Naive thymus-derived CD4-positive, alpha-beta T cell (primary cell): ENCODE measurements around the gene GLIS1. TPM values are rescaled to one million over a fixed set of nuclear protein-coding genes. Genes with fewer than 3 reads are reported as not detected.
A peak's percentile ranks its signal among the peaks of the same experiment; 100 is the strongest.

Source experiments
- ATAC-seq: fragments of 150-1000 bp; cut with Tn5 transposase; 2 replicates; pipeline ENCODE4 v1.10.0; 2021; ENCODE audit warnings: mild to moderate bottlenecking, moderate library complexity
- CTCF ChIA-PET: fragments of 350-600 bp; sonication (Branson Sonifier 250); formaldehyde crosslinking; loops from one replicate; lab custom pipeline; 2021; ENCODE audit warnings: antibody characterized with exemption; lab: Charles Lee
- POLR2A ChIA-PET: fragments of 350-600 bp; sonication (Branson Sonifier 250); formaldehyde crosslinking; loops from one replicate; lab custom pipeline; 2021; ENCODE audit warnings: antibody characterized with exemption, inconsistent platforms; lab: Charles Lee
- DNase-seq, 9 donors: peaks; one replicate each; pipeline versions ENCODE4 v3.0.0 to v3.0.0-alpha.2; 2020 to 2022; ENCODE audit warnings: mixed read lengths in 1 of 9
- H3K27ac ChIP-seq: one replicate; pipeline ENCODE4 v1.7.0; 2013; ENCODE audit warnings: mild to moderate bottlenecking, low read depth, low read length, moderate library complexity
- H3K27me3 ChIP-seq, 2 donors: one replicate each; pipeline ENCODE4 v1.7.0; 2013; ENCODE audit warnings: low read length in 2 of 2, mild to moderate bottlenecking in 2 of 2, moderate library complexity in 2 of 2; ENCODE audit not compliant: control insufficient read depth in 2 of 2, insufficient read depth in 2 of 2
- H3K36me3 ChIP-seq, 3 experiments: 1 replicate in 2 of 3; 2 replicates in 1 of 3; pipeline ENCODE4 v1.7.0; 2013; ENCODE audit warnings: low read length in 3 of 3, mild to moderate bottlenecking in 3 of 3, moderate library complexity in 1 of 3; ENCODE audit not compliant: insufficient read depth in 3 of 3, control insufficient read depth in 2 of 3
- H3K4me1 ChIP-seq, 2 donors: one replicate each; pipeline ENCODE4 v1.7.0; 2013; ENCODE audit warnings: low read length in 2 of 2, mild to moderate bottlenecking in 2 of 2, moderate library complexity in 1 of 2; ENCODE audit not compliant: control insufficient read depth in 2 of 2, insufficient read depth in 2 of 2
- H3K4me3 ChIP-seq: 2 replicates; pipeline ENCODE4 v1.7.0; 2013; ENCODE audit warnings: mild to moderate bottlenecking, low read length
- H3K9me3 ChIP-seq, 3 experiments: 1 replicate in 2 of 3; 2 replicates in 1 of 3; pipeline ENCODE4 v1.7.0; 2013; ENCODE audit warnings: low read length in 3 of 3; ENCODE audit not compliant: control insufficient read depth in 2 of 3
- H3K27ac Mint-ChIP-seq, 9 donors: one replicate each; pipeline ENCODE4 v1.8.0; 2020 to 2022; ENCODE audit warnings: mixed read lengths in 9 of 9, mild to moderate bottlenecking in 8 of 9, moderate library complexity in 5 of 9, inconsistent platforms in 2 of 9
- H3K27me3 Mint-ChIP-seq, 5 donors: one replicate each; pipeline ENCODE4 v1.8.0; 2021 to 2022; ENCODE audit warnings: mixed read lengths in 5 of 5, mild to moderate bottlenecking in 1 of 5
- H3K36me3 Mint-ChIP-seq, 5 donors: one replicate each; pipeline ENCODE4 v1.8.0; 2020 to 2022; ENCODE audit warnings: mixed read lengths in 5 of 5, mild to moderate bottlenecking in 3 of 5, inconsistent platforms in 1 of 5
- H3K4me1 Mint-ChIP-seq, 7 donors: one replicate each; pipeline ENCODE4 v1.8.0; 2020 to 2022; ENCODE audit warnings: mixed read lengths in 7 of 7, mild to moderate bottlenecking in 3 of 7, inconsistent platforms in 1 of 7
- H3K4me3 Mint-ChIP-seq, 10 donors: one replicate each; pipeline ENCODE4 v1.8.0; 2020 to 2022; ENCODE audit warnings: mild to moderate bottlenecking in 10 of 10, mixed read lengths in 10 of 10, moderate library complexity in 6 of 10, inconsistent platforms in 2 of 10
- H3K9me3 Mint-ChIP-seq, 11 donors: one replicate each; pipeline ENCODE4 v1.8.0; 2020 to 2022; ENCODE audit warnings: mixed read lengths in 11 of 11, mild to moderate bottlenecking in 4 of 11, inconsistent platforms in 1 of 11, moderate library complexity in 1 of 11
- intact Hi-C, 2 donors: fragments of 100-400 bp; cut with micrococcal nuclease; formaldehyde crosslinking; loops; one replicate each; pipeline ENCODE4 v1.15.1; 2023
- polyA plus RNA-seq, 2 donors: library from polyadenylated mRNA; unstranded; fragments of 300-500 nt; fragmentation: Illumina TruSeq; gene quantifications; one replicate each; pipeline ENCODE4 v1.2.3, GENCODE V29; 2021
- total RNA-seq, 6 experiments: library from RNA in 5 of 6; stranded (reverse) in 5 of 6; gene quantifications; 1 replicate in 5 of 6; 2 replicates in 1 of 6; pipeline ENCODE4 v1.2.3 and lab custom pipeline; 2021 to 2026

GLIS1 gene
- total and polyA plus RNA-seq, 7 experiments from 2014 or later = not detected

DNA sequence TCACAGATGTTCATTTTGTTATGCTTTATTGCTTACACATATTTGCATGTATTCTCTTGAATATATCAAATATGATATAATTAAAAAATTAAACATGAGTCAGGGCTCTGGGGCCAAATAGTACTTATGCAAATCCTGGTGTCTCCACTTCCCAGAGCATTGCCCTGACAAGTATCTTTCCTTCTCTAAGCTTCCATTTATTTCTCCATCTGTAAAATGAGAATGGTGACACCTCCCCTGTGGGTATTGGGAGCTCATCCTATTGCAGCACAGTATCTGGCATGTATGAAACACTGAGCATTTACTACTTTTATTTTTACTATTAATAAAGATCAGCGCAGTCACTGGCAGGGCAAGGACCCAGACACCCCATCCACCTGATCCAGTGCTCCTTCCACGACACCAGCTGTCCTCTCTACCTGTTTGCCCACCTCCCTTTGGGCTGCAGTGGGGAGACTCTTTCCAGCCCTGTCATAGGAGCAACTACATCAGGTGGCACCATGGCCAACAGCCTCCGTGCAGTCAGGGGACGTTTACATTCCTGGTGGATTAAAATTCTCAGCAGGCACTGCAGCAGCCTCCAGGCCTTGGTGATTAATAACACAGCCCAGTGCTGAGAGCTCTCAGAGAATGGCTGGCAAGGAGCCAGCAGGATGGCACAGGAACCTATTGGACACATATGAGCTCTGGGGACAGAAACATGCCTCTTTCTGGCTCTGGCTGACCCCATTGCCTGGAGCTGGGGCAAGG, 166.7 kb downstream of the GLIS1 start:
- peaks cover 0 to 11% (median 0%) of the 10 kb centered on the region in 7 donors for H3K4me1 Mint-ChIP-seq
- peaks cover 0 to 2% (median under 1%) of the 10 kb centered on the region in 5 donors for H3K36me3 Mint-ChIP-seq
- peaks cover 4 to 30% (median 12%) of the 10 kb centered on the region in 5 donors for H3K27me3 Mint-ChIP-seq
- no peak overlapping the region for H3K4me3 Mint-ChIP-seq
- H3K27ac Mint-ChIP-seq = no peak overlapping the region
- Histone ChIP-seq H3K9me3 (peaks cover 0 to 5% (median 0%) of the 10 kb centered on the region in 3 experiments), H3K4me1 (peaks cover 0 to 15% of the 10 kb centered on the region in 2 donors), H3K27ac (no peak overlapping the region), H3K4me3 (no peak overlapping the region), H3K36me3 (no peaks in the 10 kb centered on the region), H3K27me3 (no peaks in the 10 kb centered on the region)
- ChIA-PET POLR2A (no interaction called here), CTCF (no interaction called here)
- DNase-seq (no peak), ATAC-seq (no peak)
- peaks cover 0 to 14% (median 1%) of the 10 kb centered on the region in 11 donors for H3K9me3 Mint-ChIP-seq
- intact Hi-C loops = no loop called here

DNA sequence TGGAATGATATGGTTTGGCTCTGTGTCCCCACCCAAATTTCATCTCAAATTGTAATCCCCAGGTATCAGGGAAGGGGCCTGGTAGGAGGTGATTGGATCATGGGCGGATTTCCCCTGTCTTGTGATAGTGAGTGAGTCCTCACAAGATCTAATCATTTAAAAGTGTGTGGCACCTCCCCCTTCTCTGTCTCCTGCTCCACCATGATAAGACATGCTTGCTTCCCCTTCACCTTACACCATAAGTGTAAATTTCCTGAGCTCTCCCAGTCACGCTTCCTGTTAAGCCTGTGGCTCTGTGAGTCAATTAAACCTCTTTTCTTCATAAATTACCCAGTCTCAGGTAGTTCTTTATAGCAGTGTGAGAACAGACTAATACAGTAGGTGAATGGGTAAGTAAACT, 170.4 kb downstream of the GLIS1 start:
- Mint-ChIP-seq H3K36me3 (peaks cover 0 to 6% (median 4%) of the 10 kb centered on the region in 5 donors), H3K27ac (no peak overlapping the region), H3K9me3 (peaks cover 0 to 20% (median 6%) of the 10 kb centered on the region in 11 donors), H3K4me3 (no peak overlapping the region), H3K4me1 (peaks cover 0 to 6% (median 3%) of the 10 kb centered on the region in 7 donors), H3K27me3 (peaks cover 17 to 54% (median 32%) of the 10 kb centered on the region in 5 donors)
- POLR2A ChIA-PET = no interaction called here
- no peaks in the 10 kb centered on the region for H3K36me3 ChIP-seq
- H3K4me3 ChIP-seq = no peak overlapping the region
- H3K9me3 ChIP-seq = peaks cover 0 to 5% (median 0%) of the 10 kb centered on the region in 3 experiments
- H3K27ac ChIP-seq = no peak overlapping the region
- CTCF ChIA-PET = no interaction called here
- H3K4me1 ChIP-seq = no peaks in the 10 kb centered on the region
- H3K27me3 ChIP-seq = no peaks in the 10 kb centered on the region
- no peak for ATAC-seq
- intact Hi-C loops = no loop called here
- no peak for DNase-seq

GRCh38 chr1:53567851-53568250, 171.1 kb downstream of the GLIS1 start:
- no peak overlapping the region for H3K4me3 ChIP-seq
- Mint-ChIP-seq H3K27ac (no peak overlapping the region), H3K4me3 (no peak overlapping the region), H3K36me3 (peaks cover 0 to 6% (median 4%) of the 10 kb centered on the region in 5 donors), H3K27me3 (peaks cover 18 to 57% (median 39%) of the 10 kb centered on the region in 5 donors), H3K4me1 (peaks cover 0 to 13% (median 10%) of the 10 kb centered on the region in 7 donors), H3K9me3 (peaks cover 0 to 20% (median 6%) of the 10 kb centered on the region in 11 donors)
- H3K9me3 ChIP-seq = peaks cover 0 to 5% (median 0%) of the 10 kb centered on the region in 3 experiments
- H3K36me3 ChIP-seq = no peaks in the 10 kb centered on the region
- no peaks in the 10 kb centered on the region for H3K27me3 ChIP-seq
- POLR2A ChIA-PET = no interaction called here
- H3K4me1 ChIP-seq = no peaks in the 10 kb centered on the region
- intact Hi-C loops = no loop called here
- DNase-seq (no peak), ATAC-seq (no peak)
- CTCF ChIA-PET = no interaction called here
- no peak overlapping the region for H3K27ac ChIP-seq

- CTCF ChIA-PET = no interaction called here
- Histone ChIP-seq H3K27ac (no peak overlapping the region), H3K27me3 (no peaks in the 10 kb centered on the region), H3K36me3 (no peaks in the 10 kb centered on the region), H3K4me3 (no peak overlapping the region), H3K9me3 (peaks cover 0 to 5% (median 0%) of the 10 kb centered on the region in 3 experiments), H3K4me1 (no peaks in the 10 kb centered on the region)
- Mint-ChIP-seq H3K27me3 (peaks cover 22 to 61% (median 43%) of the 10 kb centered on the region in 5 donors), H3K27ac (no peak overlapping the region), H3K4me1 (peaks cover 2 to 17% (median 14%) of the 10 kb centered on the region in 7 donors), H3K36me3 (peaks cover 0 to 6% (median 4%) of the 10 kb centered on the region in 5 donors), H3K9me3 (peaks cover 0 to 20% (median 6%) of the 10 kb centered on the region in 11 donors), H3K4me3 (no peak overlapping the region)
- intact Hi-C loops = no loop called here
- DNase-seq (no peak), ATAC-seq (no peak)
- POLR2A ChIA-PET = no interaction called here
These were observed 171.5 kb downstream of the GLIS1 start for GRCh38 chr1:53567450-53567849.

DNA sequence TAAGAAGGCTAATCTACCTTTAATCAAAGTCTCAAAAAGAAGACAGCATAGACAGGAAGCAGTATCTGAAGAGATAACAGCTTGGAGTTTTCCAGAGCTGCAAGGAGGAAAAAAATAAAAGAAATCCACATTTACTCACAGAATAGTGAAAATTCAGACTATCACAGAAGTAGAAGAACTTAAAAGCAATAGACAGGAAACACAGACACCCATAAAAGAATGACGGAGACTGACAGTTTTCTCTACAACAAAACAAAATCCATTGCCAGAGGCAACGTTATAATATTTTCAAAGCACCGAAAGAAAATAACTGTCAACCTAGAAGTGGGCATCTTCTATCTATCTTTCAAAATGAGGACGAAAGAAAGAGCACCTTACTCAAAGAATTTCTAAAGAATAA, 175.4 kb downstream of the GLIS1 start:
- Histone ChIP-seq H3K27ac (no peak overlapping the region), H3K27me3 (no peaks in the 10 kb centered on the region), H3K36me3 (no peaks in the 10 kb centered on the region), H3K4me1 (no peaks in the 10 kb centered on the region), H3K4me3 (no peak overlapping the region), H3K9me3 (peaks cover 0 to 5% (median 0%) of the 10 kb centered on the region in 3 experiments)
- peaks cover 31 to 45% (median 43%) of the 10 kb centered on the region in 5 donors for H3K27me3 Mint-ChIP-seq
- H3K9me3 Mint-ChIP-seq = peaks cover 0 to 18% (median 6%) of the 10 kb centered on the region in 11 donors
- peaks cover 0 to 6% (median 4%) of the 10 kb centered on the region in 5 donors for H3K36me3 Mint-ChIP-seq
- DNase-seq = peak in 4 of 9 donors; percentile 10 to 19 (median 12)
- H3K27ac Mint-ChIP-seq = peak overlapping the region in 3 of 9 donors; percentile 5 to 71 (median 22)
- H3K4me1 Mint-ChIP-seq = peaks cover 9 to 24% (median 21%) of the 10 kb centered on the region in 7 donors
- intact Hi-C loops = no loop called here
- POLR2A ChIA-PET = no interaction called here
- CTCF ChIA-PET = no interaction called here
- H3K4me3 Mint-ChIP-seq = peak overlapping the region in 1 of 10 donors; percentile 18
- ATAC-seq = no peak

GRCh38 chr1:53562981-53563379, 176.0 kb downstream of the GLIS1 start:
- H3K4me1 Mint-ChIP-seq = peaks cover 9 to 24% (median 21%) of the 10 kb centered on the region in 7 donors
- DNase-seq (no peak), ATAC-seq (no peak)
- ChIA-PET CTCF (no interaction called here), POLR2A (no interaction called here)
- Histone ChIP-seq H3K27ac (no peak overlapping the region), H3K27me3 (no peaks in the 10 kb centered on the region), H3K4me1 (no peaks in the 10 kb centered on the region), H3K9me3 (peaks cover 0 to 5% (median 0%) of the 10 kb centered on the region in 3 experiments), H3K36me3 (no peaks in the 10 kb centered on the region), H3K4me3 (no peak overlapping the region)
- intact Hi-C loops = no loop called here
- peaks cover 0 to 12% (median 6%) of the 10 kb centered on the region in 11 donors for H3K9me3 Mint-ChIP-seq
- H3K27ac Mint-ChIP-seq = no peak overlapping the region
- peaks cover 0 to 6% (median 4%) of the 10 kb centered on the region in 5 donors for H3K36me3 Mint-ChIP-seq
- peaks cover 27 to 44% (median 36%) of the 10 kb centered on the region in 5 donors for H3K27me3 Mint-ChIP-seq
- peak overlapping the region in 1 of 10 donors; percentile 15 for H3K4me3 Mint-ChIP-seq
